GM12878 (cell line): ENCODE results near the gene KRT79.

Experiments used
- BMI1 ChIP-seq: fragments of 450-650 bp; IDR thresholded peaks from 2 replicates; pipeline ENCODE4 v1.6.1; 2016; ENCODE audit warnings: mild to moderate bottlenecking, moderate library complexity, borderline replicate concordance
- EZH2 ChIP-seq: IDR thresholded peaks from 2 replicates; pipeline ENCODE4 v1.6.1; 2012; ENCODE audit warnings: low read depth, mild to moderate bottlenecking, control low read depth, inconsistent platforms, low read length, borderline replicate concordance; ENCODE audit not compliant: control insufficient read depth
- GABPA ChIP-seq: IDR thresholded peaks from 2 replicates; pipeline ENCODE4 v1.6.1; 2014; ENCODE audit warnings: antibody characterized with exemption, low read depth, mild to moderate bottlenecking, inconsistent platforms
- NFYB ChIP-seq: IDR thresholded peaks from 2 replicates; pipeline ENCODE4 v1.6.1; 2011; ENCODE audit warnings: low read depth, mild to moderate bottlenecking, low read length, improper control_type of control experiment, moderate library complexity; ENCODE audit not compliant: insufficient read depth
- POLR2AphosphoS5 ChIP-seq: IDR thresholded peaks from 2 replicates; pipeline ENCODE4 v1.6.1; 2011; ENCODE audit warnings: mild to moderate bottlenecking, low read length, inconsistent platforms
- RAD21 ChIP-seq: IDR thresholded peaks from 2 replicates; pipeline ENCODE4 v1.6.1; 2011; ENCODE audit warnings: mild to moderate bottlenecking, low read depth, low read length, moderate library complexity; ENCODE audit not compliant: insufficient read depth
- TAF1 ChIP-seq: IDR thresholded peaks from 2 replicates; pipeline ENCODE4 v1.6.1; 2011; ENCODE audit warnings: mild to moderate bottlenecking, low read depth, low read length, borderline replicate concordance
- TF ChIP-seq, protein P1 (sequence below), 3 experiments: IDR thresholded peaks in 2 of 3; conservative IDR thresholded peaks in 1 of 3; 2 replicates each; pipeline ENCODE4 v1.5.1; 2011; ENCODE audit warnings: low read depth in 3 of 3, low read length in 3 of 3, mild to moderate bottlenecking in 3 of 3, control low read depth in 2 of 3, moderate library complexity in 2 of 3, inconsistent platforms in 1 of 3, mixed read lengths in 1 of 3; ENCODE audit not compliant: control insufficient read depth in 2 of 3, insufficient read depth in 1 of 3; ENCODE audit errors: extremely low read depth in 1 of 3
- TF ChIP-seq, protein P2 (sequence below): IDR thresholded peaks from 2 replicates; pipeline ENCODE4 v1.6.1; 2011; ENCODE audit warnings: borderline replicate concordance, low read depth, mild to moderate bottlenecking, moderate library complexity, mixed read lengths, low read length; ENCODE audit not compliant: insufficient read depth; ENCODE audit errors: extremely low read length
- TF ChIP-seq, protein P3 (sequence below): fragments of 450-650 bp; IDR thresholded peaks from 2 replicates; pipeline ENCODE4 v1.6.1; 2017; ENCODE audit warnings: mild to moderate bottlenecking

DNA sequence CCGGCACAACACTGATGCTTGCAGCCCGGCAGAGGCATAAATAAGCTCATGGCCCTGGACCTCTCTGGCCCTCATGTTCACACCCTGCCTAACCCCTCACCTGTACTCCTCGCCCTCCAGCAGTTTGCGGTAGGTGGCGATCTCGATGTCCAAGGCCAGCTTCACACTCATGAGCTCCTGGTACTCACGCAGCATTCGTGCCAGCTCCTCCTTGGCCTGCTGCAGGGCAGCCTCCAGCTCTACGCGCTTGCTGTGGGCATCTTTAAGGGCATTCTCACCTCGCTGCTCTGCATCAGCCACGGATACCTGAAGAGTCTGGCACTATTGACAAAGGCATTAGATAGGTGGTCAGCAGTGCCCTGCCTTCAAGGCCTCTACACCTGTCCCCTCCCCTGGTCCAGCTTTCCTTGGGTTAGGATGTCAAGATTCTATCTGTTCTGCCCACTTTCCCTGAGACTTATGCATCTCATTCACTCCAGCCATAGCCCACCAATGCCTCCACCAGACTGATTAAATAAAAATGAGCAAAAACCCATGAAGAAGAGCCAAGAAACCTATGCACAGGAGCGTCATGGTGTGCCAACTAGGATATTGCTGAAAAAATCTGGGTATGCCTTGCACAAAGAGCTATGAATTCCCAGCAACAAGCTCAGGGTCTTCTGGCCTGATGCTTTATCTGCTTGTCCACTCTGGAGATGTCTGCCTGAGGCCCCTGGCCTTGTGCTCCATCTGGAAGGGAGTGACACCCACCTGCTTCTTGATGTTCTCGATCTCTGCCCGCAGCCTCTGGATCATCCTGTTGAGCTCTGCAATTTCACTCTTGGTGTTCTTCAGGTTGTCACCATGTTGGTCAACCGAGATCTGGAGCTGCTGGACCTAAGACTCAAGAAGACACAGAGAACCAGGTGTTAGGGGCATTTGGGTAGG, 26.3 kb downstream of the KRT79 start:
- no peak for TF ChIP-seq RAD21
- TF ChIP-seq GABPA, result no peak
- no peak for TF ChIP-seq TAF1
- TF ChIP-seq, protein P1, sequence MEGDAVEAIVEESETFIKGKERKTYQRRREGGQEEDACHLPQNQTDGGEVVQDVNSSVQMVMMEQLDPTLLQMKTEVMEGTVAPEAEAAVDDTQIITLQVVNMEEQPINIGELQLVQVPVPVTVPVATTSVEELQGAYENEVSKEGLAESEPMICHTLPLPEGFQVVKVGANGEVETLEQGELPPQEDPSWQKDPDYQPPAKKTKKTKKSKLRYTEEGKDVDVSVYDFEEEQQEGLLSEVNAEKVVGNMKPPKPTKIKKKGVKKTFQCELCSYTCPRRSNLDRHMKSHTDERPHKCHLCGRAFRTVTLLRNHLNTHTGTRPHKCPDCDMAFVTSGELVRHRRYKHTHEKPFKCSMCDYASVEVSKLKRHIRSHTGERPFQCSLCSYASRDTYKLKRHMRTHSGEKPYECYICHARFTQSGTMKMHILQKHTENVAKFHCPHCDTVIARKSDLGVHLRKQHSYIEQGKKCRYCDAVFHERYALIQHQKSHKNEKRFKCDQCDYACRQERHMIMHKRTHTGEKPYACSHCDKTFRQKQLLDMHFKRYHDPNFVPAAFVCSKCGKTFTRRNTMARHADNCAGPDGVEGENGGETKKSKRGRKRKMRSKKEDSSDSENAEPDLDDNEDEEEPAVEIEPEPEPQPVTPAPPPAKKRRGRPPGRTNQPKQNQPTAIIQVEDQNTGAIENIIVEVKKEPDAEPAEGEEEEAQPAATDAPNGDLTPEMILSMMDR (IDR thresholded peaks at IDR 0.05 in 2 of 3, conservative IDR thresholded peaks at IDR 0.05 in 1 of 3; ENCODE audit: control insufficient read depth in 2 of 3, extremely low read depth in 1 of 3, insufficient read depth in 1 of 3, low read depth in 3 of 3, low read length in 3 of 3), result no peak
- no peak for TF ChIP-seq NFYB
- TF ChIP-seq BMI1, result no peak
- TF ChIP-seq, protein P2, sequence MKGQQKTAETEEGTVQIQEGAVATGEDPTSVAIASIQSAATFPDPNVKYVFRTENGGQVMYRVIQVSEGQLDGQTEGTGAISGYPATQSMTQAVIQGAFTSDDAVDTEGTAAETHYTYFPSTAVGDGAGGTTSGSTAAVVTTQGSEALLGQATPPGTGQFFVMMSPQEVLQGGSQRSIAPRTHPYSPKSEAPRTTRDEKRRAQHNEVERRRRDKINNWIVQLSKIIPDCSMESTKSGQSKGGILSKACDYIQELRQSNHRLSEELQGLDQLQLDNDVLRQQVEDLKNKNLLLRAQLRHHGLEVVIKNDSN, result no peak
- no peak for TF ChIP-seq POLR2AphosphoS5
- no peak for TF ChIP-seq EZH2
- TF ChIP-seq, protein P3, sequence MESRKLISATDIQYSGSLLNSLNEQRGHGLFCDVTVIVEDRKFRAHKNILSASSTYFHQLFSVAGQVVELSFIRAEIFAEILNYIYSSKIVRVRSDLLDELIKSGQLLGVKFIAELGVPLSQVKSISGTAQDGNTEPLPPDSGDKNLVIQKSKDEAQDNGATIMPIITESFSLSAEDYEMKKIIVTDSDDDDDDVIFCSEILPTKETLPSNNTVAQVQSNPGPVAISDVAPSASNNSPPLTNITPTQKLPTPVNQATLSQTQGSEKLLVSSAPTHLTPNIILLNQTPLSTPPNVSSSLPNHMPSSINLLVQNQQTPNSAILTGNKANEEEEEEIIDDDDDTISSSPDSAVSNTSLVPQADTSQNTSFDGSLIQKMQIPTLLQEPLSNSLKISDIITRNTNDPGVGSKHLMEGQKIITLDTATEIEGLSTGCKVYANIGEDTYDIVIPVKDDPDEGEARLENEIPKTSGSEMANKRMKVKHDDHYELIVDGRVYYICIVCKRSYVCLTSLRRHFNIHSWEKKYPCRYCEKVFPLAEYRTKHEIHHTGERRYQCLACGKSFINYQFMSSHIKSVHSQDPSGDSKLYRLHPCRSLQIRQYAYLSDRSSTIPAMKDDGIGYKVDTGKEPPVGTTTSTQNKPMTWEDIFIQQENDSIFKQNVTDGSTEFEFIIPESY, result no peak
